ENCODE measurements around the gene KDM8. TPM values are rescaled to one million over a fixed set of nuclear protein-coding genes. Genes with fewer than 3 reads are reported as not detected.

KDM8 gene
- total and polyA plus RNA-seq, 2 donors (not counting 1 experiment from before 2014, with no cell fraction given), result 7.5 to 37.4 TPM

DNA sequence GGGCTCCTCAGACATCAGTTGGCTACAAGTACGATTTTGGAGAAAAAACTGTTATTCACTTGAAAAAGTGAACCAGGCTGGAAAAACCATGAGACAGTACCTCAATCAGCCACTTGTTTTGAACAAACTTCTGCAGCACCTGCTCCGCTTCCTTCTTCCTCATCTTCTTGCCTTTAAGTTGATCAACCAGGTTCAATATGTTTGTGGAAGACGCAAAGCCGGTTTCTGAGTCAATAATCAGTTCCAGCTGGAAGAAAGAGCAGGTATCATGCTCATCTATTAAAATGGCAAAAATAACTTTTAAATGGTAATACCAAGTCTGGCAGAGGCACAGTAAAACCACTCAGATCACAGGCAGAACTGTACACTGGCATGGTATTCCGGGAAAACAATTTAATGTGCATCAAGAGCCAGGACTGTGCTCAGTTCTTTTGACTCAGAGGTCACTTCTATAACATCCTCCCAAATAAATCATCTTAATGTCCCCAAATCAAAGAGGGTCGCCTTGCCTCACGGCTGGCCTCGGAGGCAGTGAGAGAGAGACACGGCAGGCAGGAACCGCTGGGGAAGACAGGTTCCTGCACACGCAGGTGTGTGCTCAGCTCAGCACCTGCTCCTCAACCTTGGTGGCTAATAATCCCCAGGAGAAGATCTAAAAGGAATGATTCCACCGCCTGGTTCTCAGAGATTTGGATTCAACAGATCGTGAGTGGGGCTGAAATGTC, 29.7 kb downstream of the KDM8 start:
- WGBS (ENCODE audit: insufficient coverage), result 57% methylated on average over 8 of the region's 13 CpGs
- ATAC-seq (ENCODE audit: low read depth) (no peak), DNase-seq (peak; percentile 50)
- H2AFZ ChIP-seq (ENCODE audit: insufficient read depth, low read depth, low read length, poor library complexity, severe bottlenecking), result no peak overlapping the region
- H3K9me3 ChIP-seq (ENCODE audit: control extremely low read depth in 1 of 3, control insufficient read depth in 2 of 3, insufficient read depth in 1 of 3, low read length in 2 of 3), result no peaks in the 10 kb centered on the region
- peak overlapping the region; percentile 39 for H3K9ac ChIP-seq (ENCODE audit: low read length)
- Mint-ChIP-seq H3K9me3 (ENCODE audit: insufficient read depth) (no peaks in the 10 kb centered on the region), H3K4me3 (peak overlapping the region; percentile 78), H3K27me3 (no peaks in the 10 kb centered on the region), H3K4me1 (peaks cover 85% of the 10 kb centered on the region), H3K27ac (peak overlapping the region; percentile 96)
- TF ChIP-seq, protein P1, sequence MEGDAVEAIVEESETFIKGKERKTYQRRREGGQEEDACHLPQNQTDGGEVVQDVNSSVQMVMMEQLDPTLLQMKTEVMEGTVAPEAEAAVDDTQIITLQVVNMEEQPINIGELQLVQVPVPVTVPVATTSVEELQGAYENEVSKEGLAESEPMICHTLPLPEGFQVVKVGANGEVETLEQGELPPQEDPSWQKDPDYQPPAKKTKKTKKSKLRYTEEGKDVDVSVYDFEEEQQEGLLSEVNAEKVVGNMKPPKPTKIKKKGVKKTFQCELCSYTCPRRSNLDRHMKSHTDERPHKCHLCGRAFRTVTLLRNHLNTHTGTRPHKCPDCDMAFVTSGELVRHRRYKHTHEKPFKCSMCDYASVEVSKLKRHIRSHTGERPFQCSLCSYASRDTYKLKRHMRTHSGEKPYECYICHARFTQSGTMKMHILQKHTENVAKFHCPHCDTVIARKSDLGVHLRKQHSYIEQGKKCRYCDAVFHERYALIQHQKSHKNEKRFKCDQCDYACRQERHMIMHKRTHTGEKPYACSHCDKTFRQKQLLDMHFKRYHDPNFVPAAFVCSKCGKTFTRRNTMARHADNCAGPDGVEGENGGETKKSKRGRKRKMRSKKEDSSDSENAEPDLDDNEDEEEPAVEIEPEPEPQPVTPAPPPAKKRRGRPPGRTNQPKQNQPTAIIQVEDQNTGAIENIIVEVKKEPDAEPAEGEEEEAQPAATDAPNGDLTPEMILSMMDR (IDR thresholded peaks at IDR 0.05), result no peak
- no peak for TF ChIP-seq EZH2 (IDR thresholded peaks at IDR 0.05; ENCODE audit: borderline replicate concordance, insufficient read depth, low read depth, low read length, poor library complexity, severe bottlenecking)
- ChIA-PET CTCF (interaction anchor here (0.9 to 10.0 kb wide), 22 partner anchors 11 to 221 kb away, joined by 3 to 172 read pairs (median 15); partner anchors contain the start of genes IL21R and NSMCE1), POLR2A (interaction anchor here (1.1 to 2.4 kb wide), 5 partner anchors 29 to 169 kb away, joined by 3 to 24 read pairs (median 3); partner anchors contain the start of genes IL21R and KDM8)
- intact Hi-C loops (cut with micrococcal nuclease), result loop anchor here (1.0 to 5.0 kb wide), 3 partner anchors 30 to 51 kb away; partner anchors contain the start of gene KDM8
- H3K4me1 ChIP-seq (ENCODE audit: control insufficient read depth in 2 of 2, insufficient read depth in 2 of 2, low read length in 2 of 2), result peaks cover 94 to 98% of the 10 kb centered on the region in 2 donors
- peak overlapping the region; percentile 75 for H3K4me2 ChIP-seq (replicated peaks; ENCODE audit: low read depth, low read length, poor library complexity, severe bottlenecking)
- H4K20me1 ChIP-seq (ENCODE audit: control insufficient read depth, insufficient read depth, low read length, poor library complexity, severe bottlenecking), result no peaks in the 10 kb centered on the region
- peaks cover 0 to 8% of the 10 kb centered on the region in 2 experiments for H3K36me3 ChIP-seq (replicated peaks in 1 of 2; ENCODE audit: control extremely low read depth in 1 of 2, control insufficient read depth in 1 of 2, extremely low read depth in 1 of 2, insufficient read depth in 2 of 2, low read length in 1 of 2)
- H3K79me2 ChIP-seq (ENCODE audit: control insufficient read depth, insufficient read depth, low read length), result peaks cover 28% of the 10 kb centered on the region
- H3K27me3 ChIP-seq (replicated peaks in 1 of 4; ENCODE audit: control extremely low read depth in 1 of 4, control insufficient read depth in 3 of 4, insufficient read depth in 4 of 4, low read length in 3 of 4), result no peaks in the 10 kb centered on the region
- peak overlapping the region in 1 of 5 experiments; percentile 28 for H3K4me3 ChIP-seq (ENCODE audit: control extremely low read depth in 1 of 5, extremely low read depth in 1 of 5, insufficient read depth in 1 of 5, low read depth in 2 of 5, low read length in 4 of 5)
- peak overlapping the region; percentile 77 to 80 for H3K27ac ChIP-seq (ENCODE audit: low read length in 2 of 2)

DNA sequence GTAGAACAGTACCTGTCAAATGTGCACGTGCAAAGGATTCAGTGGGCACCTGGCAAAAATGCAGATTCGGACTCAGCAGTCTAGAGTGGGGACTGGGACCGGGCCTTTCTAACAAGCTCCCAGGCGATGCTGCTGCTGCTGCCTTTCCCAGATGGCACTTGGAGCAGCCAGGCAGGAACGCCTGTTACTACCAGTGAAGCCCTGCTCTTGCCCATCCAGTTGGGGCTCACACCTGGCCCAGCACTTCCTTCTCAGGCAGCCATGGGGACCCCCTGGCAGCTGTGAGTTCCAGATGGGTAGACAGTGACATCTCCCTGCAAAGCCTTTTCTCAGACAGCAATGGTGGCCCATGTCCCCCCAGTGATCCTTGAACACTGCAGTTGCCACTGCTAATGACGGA, 30.4 kb downstream of the KDM8 start:
- peaks cover 90% of the 10 kb centered on the region for H3K4me1 Mint-ChIP-seq
- no peak overlapping the region for H3K4me3 ChIP-seq (ENCODE audit: control extremely low read depth in 1 of 5, extremely low read depth in 1 of 5, insufficient read depth in 1 of 5, low read depth in 2 of 5, low read length in 4 of 5)
- peak; percentile 22 for DNase-seq
- H3K79me2 ChIP-seq (ENCODE audit: control insufficient read depth, insufficient read depth, low read length), result peaks cover 28% of the 10 kb centered on the region
- peaks cover 98 to 100% of the 10 kb centered on the region in 2 donors for H3K4me1 ChIP-seq (ENCODE audit: control insufficient read depth in 2 of 2, insufficient read depth in 2 of 2, low read length in 2 of 2)
- no peaks in the 10 kb centered on the region for H3K9me3 ChIP-seq (ENCODE audit: control extremely low read depth in 1 of 3, control insufficient read depth in 2 of 3, insufficient read depth in 1 of 3, low read length in 2 of 3)
- no peaks in the 10 kb centered on the region for H4K20me1 ChIP-seq (ENCODE audit: control insufficient read depth, insufficient read depth, low read length, poor library complexity, severe bottlenecking)
- TF ChIP-seq, protein P1 (IDR thresholded peaks at IDR 0.05), result no peak
- TF ChIP-seq EZH2 (IDR thresholded peaks at IDR 0.05; ENCODE audit: borderline replicate concordance, insufficient read depth, low read depth, low read length, poor library complexity, severe bottlenecking), result no peak
- peak overlapping the region; percentile 96 for H3K27ac Mint-ChIP-seq
- peak overlapping the region; percentile 75 for H3K4me2 ChIP-seq (replicated peaks; ENCODE audit: low read depth, low read length, poor library complexity, severe bottlenecking)
- H3K36me3 ChIP-seq (replicated peaks in 1 of 2; ENCODE audit: control extremely low read depth in 1 of 2, control insufficient read depth in 1 of 2, extremely low read depth in 1 of 2, insufficient read depth in 2 of 2, low read length in 1 of 2), result peaks cover 0 to 8% of the 10 kb centered on the region in 2 experiments
- WGBS (ENCODE audit: insufficient coverage), result 71% methylated on average over 6 of the region's 6 CpGs
- H3K9ac ChIP-seq (ENCODE audit: low read length), result no peak overlapping the region
- H3K27ac ChIP-seq (ENCODE audit: low read length in 2 of 2), result peak overlapping the region; percentile 77 to 80
- intact Hi-C loops (cut with micrococcal nuclease), result loop anchor here (5.0 kb wide), 1 partner anchor 51 kb away; no protein-coding TSS in a partner anchor
- ChIA-PET CTCF (interaction anchor here (0.9 to 10.0 kb wide), 34 partner anchors 9 to 225 kb away, joined by 3 to 172 read pairs (median 12); partner anchors contain the start of genes IL21R, KDM8 and NSMCE1), POLR2A (interaction anchor here (0.5 to 1.9 kb wide), 7 partner anchors 34 to 173 kb away, joined by 3 to 6 read pairs (median 3); partner anchors contain the start of genes IL21R and NSMCE1)
- no peak for ATAC-seq (ENCODE audit: low read depth)
- no peaks in the 10 kb centered on the region for H3K27me3 ChIP-seq (replicated peaks in 1 of 4; ENCODE audit: control extremely low read depth in 1 of 4, control insufficient read depth in 3 of 4, insufficient read depth in 4 of 4, low read length in 3 of 4)
- no peaks in the 10 kb centered on the region for H3K27me3 Mint-ChIP-seq
- H3K9me3 Mint-ChIP-seq (ENCODE audit: insufficient read depth), result no peaks in the 10 kb centered on the region
- no peak overlapping the region for H2AFZ ChIP-seq (ENCODE audit: insufficient read depth, low read depth, low read length, poor library complexity, severe bottlenecking)
- peak overlapping the region; percentile 19 for H3K4me3 Mint-ChIP-seq
